Measurements from ENCODE around the gene PKIB.

PKIB gene

DNA sequence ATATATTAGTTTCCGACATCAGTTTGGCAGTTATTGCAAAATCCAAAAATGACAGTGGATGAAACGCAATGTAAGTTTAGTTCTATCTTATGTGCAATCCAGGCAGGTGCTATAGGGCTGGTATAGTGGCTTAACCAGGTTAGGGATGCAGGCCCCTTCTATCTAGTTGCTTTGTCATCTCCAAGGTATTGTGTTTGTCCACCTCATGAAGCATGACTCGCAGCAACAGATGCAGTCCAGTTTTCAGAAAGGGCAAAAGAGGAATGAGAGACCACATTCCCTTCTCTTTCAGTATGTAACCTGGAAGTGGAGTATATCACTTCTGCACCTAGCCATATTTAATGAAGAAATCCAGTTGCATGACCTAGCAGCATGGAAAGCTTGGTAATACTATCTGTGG, 59.7 kb downstream of the PKIB start:
- TF ChIP-seq, protein P1, sequence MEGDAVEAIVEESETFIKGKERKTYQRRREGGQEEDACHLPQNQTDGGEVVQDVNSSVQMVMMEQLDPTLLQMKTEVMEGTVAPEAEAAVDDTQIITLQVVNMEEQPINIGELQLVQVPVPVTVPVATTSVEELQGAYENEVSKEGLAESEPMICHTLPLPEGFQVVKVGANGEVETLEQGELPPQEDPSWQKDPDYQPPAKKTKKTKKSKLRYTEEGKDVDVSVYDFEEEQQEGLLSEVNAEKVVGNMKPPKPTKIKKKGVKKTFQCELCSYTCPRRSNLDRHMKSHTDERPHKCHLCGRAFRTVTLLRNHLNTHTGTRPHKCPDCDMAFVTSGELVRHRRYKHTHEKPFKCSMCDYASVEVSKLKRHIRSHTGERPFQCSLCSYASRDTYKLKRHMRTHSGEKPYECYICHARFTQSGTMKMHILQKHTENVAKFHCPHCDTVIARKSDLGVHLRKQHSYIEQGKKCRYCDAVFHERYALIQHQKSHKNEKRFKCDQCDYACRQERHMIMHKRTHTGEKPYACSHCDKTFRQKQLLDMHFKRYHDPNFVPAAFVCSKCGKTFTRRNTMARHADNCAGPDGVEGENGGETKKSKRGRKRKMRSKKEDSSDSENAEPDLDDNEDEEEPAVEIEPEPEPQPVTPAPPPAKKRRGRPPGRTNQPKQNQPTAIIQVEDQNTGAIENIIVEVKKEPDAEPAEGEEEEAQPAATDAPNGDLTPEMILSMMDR (conservative IDR thresholded peaks at IDR 0.05; ENCODE audit: control insufficient read depth, insufficient read depth, low read depth, low read length), result no peak
- no peak for DNase-seq (ENCODE audit: low read depth)
- H3K4me3 ChIP-seq (ENCODE audit: control insufficient read depth, low read depth, low read length), result no peak overlapping the region

DNA sequence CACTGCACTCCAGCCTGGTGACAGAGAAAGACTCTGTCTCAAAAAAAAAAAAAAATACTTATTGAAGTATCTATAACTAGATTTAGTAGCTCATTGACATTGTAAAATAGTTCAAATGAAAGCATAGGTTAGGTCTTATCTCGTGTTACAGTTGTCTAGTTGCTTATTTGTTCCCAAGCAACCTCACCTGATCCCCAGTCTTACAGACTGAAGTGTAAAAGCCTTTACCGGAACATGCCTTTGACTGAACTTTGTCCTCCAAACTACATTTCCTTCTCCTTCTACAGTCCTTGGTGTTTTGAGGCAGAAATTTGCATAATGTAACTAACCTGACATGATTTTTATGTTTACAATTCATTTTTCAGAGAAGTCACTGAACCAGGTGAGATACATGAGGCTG, 61.0 kb downstream of the PKIB start:
- TF ChIP-seq, protein P1 (conservative IDR thresholded peaks at IDR 0.05; ENCODE audit: control insufficient read depth, insufficient read depth, low read depth, low read length), result no peak
- no peak for DNase-seq (ENCODE audit: low read depth)
- H3K4me3 ChIP-seq (ENCODE audit: control insufficient read depth, low read depth, low read length), result no peak overlapping the region

DNA sequence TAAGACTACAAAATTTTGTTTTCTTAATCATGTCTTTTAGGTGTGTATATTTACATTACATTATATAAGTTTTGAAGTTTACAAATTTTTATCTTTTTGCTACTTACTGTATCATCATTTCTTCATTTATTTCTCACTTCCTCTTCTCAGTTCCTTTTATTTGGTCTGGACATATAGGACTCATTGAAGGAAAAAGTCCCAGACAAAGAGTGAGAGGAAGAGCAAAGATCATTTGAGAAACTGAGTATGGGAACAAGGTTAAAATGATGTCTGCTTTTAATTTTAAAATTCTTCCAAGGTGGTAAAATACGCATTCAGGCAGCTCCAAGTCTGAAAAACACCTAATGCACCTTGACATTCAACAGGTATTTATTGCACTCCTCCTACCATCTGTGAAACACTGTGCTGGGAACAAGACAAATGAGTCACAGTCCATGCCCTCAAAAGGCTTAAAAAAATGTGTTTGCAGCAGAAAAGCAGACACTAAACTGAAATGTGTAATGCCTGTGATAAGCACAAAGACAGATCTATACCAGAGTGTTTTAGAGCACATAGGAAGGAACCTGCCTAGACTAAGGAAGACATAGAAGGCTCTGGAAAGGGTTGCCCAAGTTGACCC, 63.2 kb downstream of the PKIB start:
- no peak for DNase-seq (ENCODE audit: low read depth)
- H3K4me3 ChIP-seq (ENCODE audit: control insufficient read depth, low read depth, low read length), result no peak overlapping the region
- TF ChIP-seq, protein P1 (conservative IDR thresholded peaks at IDR 0.05; ENCODE audit: control insufficient read depth, insufficient read depth, low read depth, low read length), result no peak

DNA sequence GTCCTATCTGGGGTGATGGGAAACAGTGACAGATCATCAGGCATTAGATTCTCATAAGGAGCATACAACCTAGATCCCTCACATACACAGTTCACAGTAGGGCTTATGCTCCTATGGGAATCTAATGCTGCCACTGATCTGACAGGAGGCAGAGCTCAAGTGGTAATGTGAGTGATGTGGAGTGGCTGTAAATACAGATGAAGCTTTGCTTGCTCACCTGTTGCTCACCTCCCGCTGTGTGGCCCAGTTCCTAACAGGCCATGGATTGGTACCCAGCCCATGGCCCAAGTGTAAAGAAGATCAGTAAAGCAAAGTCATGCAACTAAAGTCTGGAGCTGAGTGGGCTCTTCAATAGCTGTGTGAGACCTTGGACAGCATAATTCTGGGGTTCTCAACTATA, 65.9 kb downstream of the PKIB start:
- DNase-seq (ENCODE audit: low read depth), result no peak
- TF ChIP-seq, protein P1 (conservative IDR thresholded peaks at IDR 0.05; ENCODE audit: control insufficient read depth, insufficient read depth, low read depth, low read length), result no peak
- H3K4me3 ChIP-seq (ENCODE audit: control insufficient read depth, low read depth, low read length), result no peak overlapping the region

DNA sequence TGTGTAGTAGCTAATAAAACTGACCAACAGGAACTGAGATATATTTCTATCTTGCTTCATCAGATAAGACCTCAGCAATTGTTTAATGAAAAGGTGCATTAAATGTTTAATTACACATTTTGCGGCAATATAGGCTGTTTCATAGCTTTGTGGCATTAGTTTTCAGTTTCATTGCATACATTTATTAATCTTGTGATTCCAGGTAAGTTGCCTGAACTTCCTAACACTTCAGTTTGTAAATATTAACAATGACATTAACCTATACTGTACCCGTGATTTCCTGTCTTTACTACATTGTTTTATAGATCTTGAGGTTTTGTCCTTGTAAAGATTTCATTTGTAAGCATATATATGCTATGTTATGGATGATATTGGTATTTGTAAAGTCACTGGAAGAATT, 66.5 kb downstream of the PKIB start:
- no peak overlapping the region for H3K4me3 ChIP-seq (ENCODE audit: control insufficient read depth, low read depth, low read length)
- no peak for DNase-seq (ENCODE audit: low read depth)
- TF ChIP-seq, protein P1 (conservative IDR thresholded peaks at IDR 0.05; ENCODE audit: control insufficient read depth, insufficient read depth, low read depth, low read length), result no peak

DNA sequence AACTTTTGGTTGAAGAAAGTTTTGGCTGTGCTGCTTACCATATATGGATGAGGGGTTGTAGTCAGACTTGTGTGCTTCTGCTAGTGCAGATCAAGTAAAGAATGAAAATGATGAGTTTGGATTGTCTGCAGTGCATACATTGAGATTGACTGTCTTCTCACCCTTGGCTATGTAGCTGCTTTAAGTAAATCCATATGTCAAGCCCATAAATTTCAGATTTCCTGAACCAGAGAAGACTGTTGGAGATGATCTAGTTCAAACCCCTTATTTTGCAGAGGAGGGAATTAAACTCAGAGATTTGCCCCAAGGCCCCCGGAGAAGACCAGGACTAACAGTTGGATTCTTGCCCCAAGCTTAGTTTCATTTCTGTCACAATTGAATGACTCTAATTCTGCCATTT, 67.2 kb downstream of the PKIB start:
- no peak overlapping the region for H3K4me3 ChIP-seq (ENCODE audit: control insufficient read depth, low read depth, low read length)
- DNase-seq (ENCODE audit: low read depth), result no peak
- TF ChIP-seq, protein P1 (conservative IDR thresholded peaks at IDR 0.05; ENCODE audit: control insufficient read depth, insufficient read depth, low read depth, low read length), result no peak

DNA sequence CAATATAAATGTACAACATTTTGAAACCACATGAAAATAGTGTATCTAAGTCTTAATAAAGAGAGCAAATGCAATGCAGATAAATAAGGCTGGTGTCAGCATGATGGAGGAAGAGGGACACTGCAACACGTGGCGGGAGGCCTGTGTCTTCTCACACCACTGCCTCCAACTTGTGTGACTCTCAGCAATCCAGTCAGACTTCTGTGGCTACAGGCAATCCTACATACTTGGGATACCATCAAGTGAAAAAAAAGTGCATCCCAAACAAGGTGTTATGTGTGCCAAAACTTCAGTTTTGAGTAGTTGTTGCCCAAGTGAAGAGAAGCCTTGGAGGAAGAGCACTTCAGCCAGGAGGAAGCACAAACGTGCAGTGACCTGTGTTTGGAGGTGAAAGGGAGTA, 68.6 kb downstream of the PKIB start:
- H3K4me3 ChIP-seq (ENCODE audit: control insufficient read depth, low read depth, low read length), result no peak overlapping the region
- TF ChIP-seq, protein P1 (conservative IDR thresholded peaks at IDR 0.05; ENCODE audit: control insufficient read depth, insufficient read depth, low read depth, low read length), result no peak
- DNase-seq (ENCODE audit: low read depth), result no peak

All from fibroblast of mammary gland (primary cell).